MG63 (cell line): Measurements from ENCODE around the gene ITPR3. TPM values are rescaled to one million over a fixed set of nuclear protein-coding genes. Genes with fewer than 3 reads are reported as not detected.
A peak's percentile ranks its signal among the peaks of the same experiment; 100 is the strongest.

Experiments
- DNase-seq: peaks from one replicate; pipeline ENCODE4 v3.0.0-alpha.2; 2020
- H3K27me3 ChIP-seq: fragments of 250-450 bp; sonication (Bioruptor Pico); 2 replicates; pipeline ENCODE4 v1.5.1; 2020; ENCODE audit warnings: mild to moderate bottlenecking, moderate library complexity
- H3K36me3 ChIP-seq: fragments of 250-450 bp; sonication (Bioruptor Pico); 2 replicates; pipeline ENCODE4 v1.5.1; 2020; ENCODE audit warnings: mild to moderate bottlenecking, moderate library complexity
- H3K4me3 ChIP-seq: fragments of 250-450 bp; sonication (Bioruptor Pico); 2 replicates; pipeline ENCODE4 v1.5.1; 2020; ENCODE audit warnings: mild to moderate bottlenecking, moderate library complexity
- H3K9me3 ChIP-seq: fragments of 250-450 bp; sonication (Bioruptor Pico); 2 replicates; pipeline ENCODE4 v1.5.1; 2020; ENCODE audit warnings: mild to moderate bottlenecking, moderate library complexity
- total RNA-seq: library from RNA; depleted of rRNA; stranded (reverse); fragments of >200 nt; shearing (Covaris generic); gene quantifications from 2 replicates; pipeline ENCODE4 v1.2.3, GENCODE V29; 2014; ENCODE audit warnings: low replicate concordance

The ITPR3 gene
- total RNA-seq, 1 experiment from 2014 or later, result 14.5 TPM

DNA sequence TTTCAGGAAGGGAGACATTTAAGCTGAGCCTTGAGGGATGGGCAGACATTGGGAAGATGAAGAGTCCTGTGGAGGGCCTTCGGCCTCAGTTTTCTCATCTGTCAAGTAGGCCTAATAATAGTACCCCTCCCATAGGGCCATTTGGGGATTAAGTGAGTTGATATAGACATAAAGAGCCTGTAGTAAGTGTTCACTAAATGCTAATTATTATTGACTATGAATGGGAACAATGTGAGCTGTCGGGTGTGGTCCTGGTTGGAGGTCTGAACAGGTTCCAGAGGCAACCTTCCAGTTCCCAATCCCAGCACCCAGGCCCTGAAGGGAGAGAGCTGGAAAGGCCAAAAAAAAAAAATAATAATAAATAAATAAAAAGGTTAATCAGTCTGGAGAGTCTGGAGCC is 14.5 kb upstream of the ITPR3 start:
- DNase-seq, result no peak
- Histone ChIP-seq H3K9me3 (no peaks in the 10 kb centered on the region), H3K4me3 (no peak overlapping the region), H3K36me3 (no peaks in the 10 kb centered on the region), H3K27me3 (no peaks in the 10 kb centered on the region)

DNA sequence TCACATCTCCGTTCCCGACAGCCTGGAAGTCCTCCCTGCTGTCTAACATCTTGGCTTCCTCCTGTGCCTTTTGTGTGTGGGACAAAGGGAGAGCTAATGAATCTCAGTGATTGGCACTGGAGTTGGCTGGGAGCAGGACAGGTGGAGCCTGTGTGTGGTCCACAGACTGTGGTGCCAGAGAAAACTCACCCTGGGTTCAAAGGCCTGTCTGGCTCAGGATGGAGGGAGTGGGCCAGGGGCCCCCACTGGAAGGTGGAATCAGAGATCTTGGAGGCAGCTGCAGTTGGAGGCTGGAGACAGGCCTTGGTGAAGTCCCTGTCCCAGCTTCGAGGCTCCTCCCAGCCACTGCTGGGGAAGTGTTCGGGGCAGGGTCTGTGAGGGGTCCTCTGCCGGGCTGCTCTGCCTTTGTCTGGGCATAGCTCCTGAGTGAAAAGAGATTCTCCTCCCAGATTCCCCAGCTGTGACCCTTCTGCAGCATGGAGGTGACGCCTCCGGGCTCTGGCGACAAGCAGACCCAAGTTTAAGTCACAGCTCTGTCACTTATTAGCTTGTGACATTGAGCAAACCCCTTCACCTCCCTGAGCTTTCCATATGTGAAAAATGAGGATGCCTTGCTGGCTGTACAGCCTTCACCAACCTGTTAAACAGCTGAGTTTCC is 13.9 kb upstream of the ITPR3 start:
- Histone ChIP-seq H3K36me3 (no peaks in the 10 kb centered on the region), H3K9me3 (no peaks in the 10 kb centered on the region), H3K4me3 (no peak overlapping the region), H3K27me3 (no peaks in the 10 kb centered on the region)
- DNase-seq, result no peak

DNA sequence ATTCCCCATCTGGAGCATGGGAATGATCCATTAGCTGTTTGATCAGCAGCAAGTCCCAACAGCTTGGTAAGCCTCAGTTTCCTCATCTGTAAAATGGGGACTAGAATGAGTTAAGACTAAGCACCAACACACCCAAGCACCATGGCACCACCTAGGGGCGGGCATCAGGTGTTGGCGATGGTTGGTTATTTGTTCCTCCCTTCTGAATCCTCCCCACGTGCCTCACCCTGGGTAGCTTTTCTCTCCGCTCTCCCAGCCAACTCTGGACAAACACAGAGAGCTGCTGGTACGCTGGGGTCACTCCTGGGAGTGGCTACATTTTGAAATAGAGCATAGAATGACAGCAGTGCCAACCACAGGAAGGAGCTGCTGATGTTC is 13.3 kb upstream of the ITPR3 start:
- Histone ChIP-seq H3K4me3 (no peak overlapping the region), H3K27me3 (no peaks in the 10 kb centered on the region), H3K36me3 (no peaks in the 10 kb centered on the region), H3K9me3 (no peaks in the 10 kb centered on the region)
- no peak for DNase-seq

DNA sequence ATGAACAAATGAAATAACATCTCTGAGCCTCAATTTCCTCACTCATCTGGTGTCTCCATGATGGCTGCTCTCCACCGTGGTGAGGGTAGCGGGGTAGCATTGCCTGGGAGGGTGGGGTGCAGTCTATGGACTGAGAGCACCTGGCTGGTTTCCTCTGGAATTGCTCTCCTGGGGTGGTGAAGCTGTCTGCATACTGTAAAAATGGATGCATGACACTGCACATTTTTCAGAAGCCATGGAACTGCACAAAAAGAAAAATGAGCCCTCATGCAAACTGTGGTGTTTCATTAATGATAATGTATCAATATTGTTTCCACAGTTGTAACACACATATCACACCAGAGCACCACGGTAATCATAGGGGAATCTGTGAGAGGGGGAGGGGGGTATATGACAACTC is 12.1 kb upstream of the ITPR3 start:
- DNase-seq, result no peak
- no peaks in the 10 kb centered on the region for H3K36me3 ChIP-seq

DNA sequence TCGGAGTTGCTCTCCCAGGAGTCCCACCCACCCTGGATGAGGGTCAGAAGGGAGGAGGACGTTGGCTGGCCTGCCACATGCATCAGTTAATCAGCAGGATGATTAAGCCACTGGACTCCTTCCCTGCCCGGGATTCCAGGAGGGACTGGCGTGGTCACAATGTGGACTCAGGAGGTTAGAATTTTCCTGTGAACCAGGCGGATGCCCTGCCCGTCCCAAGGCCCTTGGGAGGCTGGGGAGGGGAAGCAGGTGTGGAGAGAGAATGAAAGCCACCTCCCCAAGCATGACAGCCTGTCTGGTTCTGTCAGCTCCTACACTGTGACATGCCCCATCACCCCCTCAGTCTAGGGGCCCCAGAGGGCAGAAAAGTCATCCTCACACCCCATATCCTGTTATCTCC is 11.6 kb upstream of the ITPR3 start:
- no peak overlapping the region for H3K4me3 ChIP-seq
- peak; percentile 87 for DNase-seq
- no peaks in the 10 kb centered on the region for H3K36me3 ChIP-seq

More for the DNA sequence above, 12.1 kb upstream of the ITPR3 start:
- Histone ChIP-seq H3K4me3 (no peak overlapping the region), H3K27me3 (no peaks in the 10 kb centered on the region), H3K9me3 (no peaks in the 10 kb centered on the region)

DNA sequence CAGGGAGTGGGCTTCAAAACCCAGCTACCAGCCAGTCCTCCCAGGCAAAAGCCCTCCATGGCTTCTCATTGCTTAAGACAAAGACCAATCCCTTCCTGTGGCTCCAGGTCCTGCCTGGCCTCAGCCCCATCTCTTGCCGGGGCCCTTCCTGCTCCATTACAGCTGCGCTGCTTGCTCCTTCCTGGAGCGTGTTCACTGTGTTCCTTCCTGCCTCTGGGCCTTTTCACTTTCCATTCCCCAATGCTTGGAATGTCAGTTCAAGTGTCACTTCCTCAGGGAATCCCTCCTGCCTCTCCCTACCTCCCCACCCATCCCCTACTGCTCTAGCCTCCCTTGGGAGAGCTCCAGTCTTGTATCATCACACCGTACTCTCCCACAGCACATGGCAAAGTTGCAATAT is 11.1 kb upstream of the ITPR3 start:
- Histone ChIP-seq H3K36me3 (no peaks in the 10 kb centered on the region), H3K27me3 (no peaks in the 10 kb centered on the region), H3K9me3 (no peaks in the 10 kb centered on the region), H3K4me3 (no peak overlapping the region)
- DNase-seq, result no peak

More for the DNA sequence above, 11.6 kb upstream of the ITPR3 start:
- H3K9me3 ChIP-seq, result no peaks in the 10 kb centered on the region
- no peaks in the 10 kb centered on the region for H3K27me3 ChIP-seq

DNA sequence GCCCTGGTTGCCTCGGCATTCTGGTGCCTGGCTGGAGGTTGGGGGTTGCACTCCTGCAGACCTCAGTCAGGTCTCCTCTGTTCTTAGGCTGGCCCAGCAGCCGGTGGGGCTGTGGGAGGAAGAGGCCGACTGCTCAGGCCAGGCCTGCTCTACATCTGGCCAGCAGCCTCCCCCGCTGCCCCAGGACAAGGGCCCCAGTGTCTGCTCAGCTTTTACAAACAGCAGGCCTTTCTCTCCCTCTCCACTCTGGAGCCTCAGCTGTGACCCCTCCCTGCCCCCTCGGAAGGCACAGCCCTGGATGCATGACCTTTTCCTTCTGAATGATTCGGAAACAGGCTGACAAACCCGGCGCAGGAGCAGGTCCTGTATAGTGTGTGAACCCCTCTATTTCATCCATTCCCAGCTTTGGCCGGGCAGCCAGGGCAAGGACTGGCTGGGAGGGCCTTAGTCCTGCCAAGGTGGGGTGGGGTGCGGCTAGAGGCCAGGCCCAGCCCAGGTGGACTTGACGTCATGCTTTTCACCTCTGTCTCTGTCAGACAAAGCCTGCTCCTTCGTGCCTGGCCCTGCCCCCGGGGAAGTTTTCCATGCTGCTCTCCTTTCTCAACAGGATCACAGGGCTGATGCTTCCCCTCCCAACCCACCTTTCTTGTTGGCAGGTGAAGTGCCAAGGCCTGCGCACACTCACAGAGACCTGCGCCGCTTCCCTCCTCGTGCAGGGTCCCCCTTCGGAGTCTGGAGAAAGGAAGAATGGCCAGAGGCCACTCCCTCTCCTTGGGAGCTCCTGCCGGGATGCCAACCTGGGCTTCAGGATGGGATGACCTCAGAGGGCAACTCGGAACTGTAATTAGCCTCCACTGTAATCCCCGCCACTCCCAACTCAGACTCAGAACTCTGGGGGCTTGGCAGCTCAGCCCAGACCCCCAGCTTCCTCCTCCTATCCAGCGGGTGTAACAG is 10.1 kb upstream of the ITPR3 start:
- H3K9me3 ChIP-seq, result no peaks in the 10 kb centered on the region
- DNase-seq, result no peak
- H3K36me3 ChIP-seq, result no peaks in the 10 kb centered on the region
- H3K27me3 ChIP-seq, result no peaks in the 10 kb centered on the region
- H3K4me3 ChIP-seq, result no peak overlapping the region

DNA sequence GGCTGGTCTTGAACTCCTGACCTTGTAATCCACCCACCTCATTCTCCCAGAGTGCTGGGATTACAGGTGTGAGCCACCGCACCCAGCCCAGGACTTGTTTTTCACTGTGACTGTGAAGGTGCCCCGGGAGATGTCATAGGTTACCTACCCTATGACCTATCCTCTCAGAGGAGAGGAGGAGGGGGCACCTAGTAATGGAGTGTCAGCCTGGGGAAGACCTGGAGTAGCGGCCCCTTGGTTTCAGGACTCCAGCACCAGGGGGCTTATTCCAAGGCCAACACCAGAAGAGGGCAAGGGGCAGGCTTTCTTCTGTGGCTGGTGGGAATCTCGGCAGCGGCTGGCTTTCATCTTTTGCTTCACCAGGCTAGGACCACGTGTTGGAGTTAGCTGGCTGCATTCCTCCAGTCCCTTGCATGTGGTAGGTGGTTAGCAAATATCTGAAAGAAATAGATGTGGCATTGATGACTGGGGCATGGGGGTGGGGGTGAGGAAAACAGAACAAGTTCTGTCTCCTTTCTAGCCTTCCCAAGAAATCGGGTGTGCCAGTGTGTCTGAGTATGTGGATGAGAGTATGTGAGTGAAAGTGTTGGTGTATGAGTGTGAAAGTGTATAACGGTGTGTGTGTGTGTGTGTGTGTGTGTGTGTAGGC is 7.9 kb upstream of the ITPR3 start:
- DNase-seq, result peak; percentile 47
- no peaks in the 10 kb centered on the region for H3K36me3 ChIP-seq
- no peak overlapping the region for H3K4me3 ChIP-seq
- no peaks in the 10 kb centered on the region for H3K9me3 ChIP-seq
- H3K27me3 ChIP-seq, result no peaks in the 10 kb centered on the region

DNA sequence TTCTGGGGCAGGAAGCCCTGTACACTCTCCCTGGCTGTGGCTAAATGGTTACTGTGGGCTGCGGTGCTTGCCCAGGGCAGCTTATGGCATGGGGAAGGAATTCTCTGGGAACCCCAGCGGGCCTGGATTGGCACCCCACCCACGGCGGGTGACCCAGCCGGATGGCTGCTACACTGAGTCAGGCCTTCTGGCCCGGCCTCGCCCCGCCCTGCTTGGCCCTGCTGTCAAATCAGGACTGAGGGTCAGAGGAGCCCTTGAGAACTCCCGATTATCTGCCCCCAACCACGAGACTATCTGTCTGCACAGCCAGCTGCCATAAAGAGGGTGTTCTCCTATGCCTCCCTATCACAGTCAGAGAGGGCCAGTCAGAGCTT is 7.3 kb upstream of the ITPR3 start:
- Histone ChIP-seq H3K4me3 (no peak overlapping the region), H3K9me3 (no peaks in the 10 kb centered on the region), H3K27me3 (no peaks in the 10 kb centered on the region), H3K36me3 (no peaks in the 10 kb centered on the region)
- DNase-seq, result peak; percentile 93

DNA sequence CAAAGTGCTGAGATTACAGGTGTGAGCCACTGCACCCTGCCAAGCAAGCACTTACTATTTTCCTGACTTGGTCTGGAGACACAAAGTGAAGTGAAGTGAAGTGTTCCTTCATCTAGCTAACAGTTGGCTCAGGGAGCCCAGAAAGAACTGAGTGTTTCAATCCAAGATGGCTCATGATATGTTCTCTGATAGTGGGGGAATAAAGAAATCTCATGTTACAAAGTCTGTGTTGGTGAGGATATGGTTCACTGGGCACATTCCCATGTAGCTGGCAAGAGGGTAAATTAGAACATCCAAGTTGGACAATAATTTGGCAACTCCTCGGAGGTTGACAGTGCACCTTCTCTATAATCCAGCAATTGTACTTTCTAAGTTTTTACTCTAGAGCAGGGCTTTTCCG is 5.0 kb upstream of the ITPR3 start:
- Histone ChIP-seq H3K27me3 (no peaks in the 10 kb centered on the region), H3K36me3 (no peaks in the 10 kb centered on the region), H3K9me3 (no peaks in the 10 kb centered on the region), H3K4me3 (no peak overlapping the region)
- DNase-seq, result no peak

DNA sequence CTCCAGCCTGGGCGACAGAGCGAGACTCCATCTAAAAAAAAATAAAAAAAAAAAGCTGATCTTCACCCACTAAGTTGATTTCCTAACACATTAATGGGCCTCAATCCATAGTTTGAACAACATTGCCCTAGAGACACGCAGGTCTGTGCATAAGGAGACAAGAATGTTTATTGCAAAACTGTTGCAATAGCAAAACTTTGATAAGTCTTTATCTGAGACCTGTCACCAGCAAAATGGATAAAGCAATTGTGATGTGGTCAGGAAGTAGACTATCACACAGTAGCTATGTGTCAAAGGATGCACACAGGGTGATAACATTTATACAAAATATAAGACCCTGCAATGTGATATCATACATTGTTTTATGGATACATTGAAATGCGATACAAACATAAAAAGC is 4.2 kb upstream of the ITPR3 start:
- no peaks in the 10 kb centered on the region for H3K27me3 ChIP-seq
- no peaks in the 10 kb centered on the region for H3K36me3 ChIP-seq
- no peak overlapping the region for H3K4me3 ChIP-seq
- no peaks in the 10 kb centered on the region for H3K9me3 ChIP-seq
- no peak for DNase-seq

DNA sequence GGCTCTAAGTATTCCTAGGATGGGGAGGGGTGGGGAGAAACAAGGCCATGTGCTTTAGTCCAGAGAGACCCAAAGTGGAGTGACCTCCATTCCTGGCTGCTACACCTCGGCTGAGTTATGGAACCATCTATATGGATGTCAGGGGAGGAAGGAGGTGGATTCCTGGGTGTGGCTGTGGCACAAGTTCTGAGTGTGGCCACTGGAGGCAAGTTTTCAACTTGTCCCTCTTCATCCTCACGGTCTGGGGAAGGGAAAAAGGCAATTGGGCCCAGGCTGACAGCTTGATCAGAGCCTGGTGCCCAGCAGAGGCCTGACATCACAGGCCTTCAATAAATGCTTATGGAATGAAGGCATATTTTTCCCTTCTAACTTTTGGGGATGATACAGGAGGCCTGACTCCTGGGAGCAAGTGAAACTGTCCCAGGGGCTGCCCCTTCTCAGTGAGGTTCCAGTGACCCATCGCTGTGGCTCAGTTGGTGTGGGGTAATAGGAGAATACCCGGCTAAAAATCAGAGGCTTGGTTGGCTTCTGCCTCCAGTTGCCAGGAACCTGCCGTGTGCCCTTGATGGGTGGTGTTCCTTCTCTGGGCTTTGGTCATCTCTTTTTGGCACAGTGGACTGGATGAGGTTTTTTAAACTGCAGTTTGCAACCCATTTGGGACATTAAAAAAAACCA is 1.8 kb upstream of the ITPR3 start:
- H3K4me3 ChIP-seq, result no peak overlapping the region
- H3K27me3 ChIP-seq, result no peaks in the 10 kb centered on the region
- no peak for DNase-seq
- no peaks in the 10 kb centered on the region for H3K36me3 ChIP-seq
- no peaks in the 10 kb centered on the region for H3K9me3 ChIP-seq

DNA sequence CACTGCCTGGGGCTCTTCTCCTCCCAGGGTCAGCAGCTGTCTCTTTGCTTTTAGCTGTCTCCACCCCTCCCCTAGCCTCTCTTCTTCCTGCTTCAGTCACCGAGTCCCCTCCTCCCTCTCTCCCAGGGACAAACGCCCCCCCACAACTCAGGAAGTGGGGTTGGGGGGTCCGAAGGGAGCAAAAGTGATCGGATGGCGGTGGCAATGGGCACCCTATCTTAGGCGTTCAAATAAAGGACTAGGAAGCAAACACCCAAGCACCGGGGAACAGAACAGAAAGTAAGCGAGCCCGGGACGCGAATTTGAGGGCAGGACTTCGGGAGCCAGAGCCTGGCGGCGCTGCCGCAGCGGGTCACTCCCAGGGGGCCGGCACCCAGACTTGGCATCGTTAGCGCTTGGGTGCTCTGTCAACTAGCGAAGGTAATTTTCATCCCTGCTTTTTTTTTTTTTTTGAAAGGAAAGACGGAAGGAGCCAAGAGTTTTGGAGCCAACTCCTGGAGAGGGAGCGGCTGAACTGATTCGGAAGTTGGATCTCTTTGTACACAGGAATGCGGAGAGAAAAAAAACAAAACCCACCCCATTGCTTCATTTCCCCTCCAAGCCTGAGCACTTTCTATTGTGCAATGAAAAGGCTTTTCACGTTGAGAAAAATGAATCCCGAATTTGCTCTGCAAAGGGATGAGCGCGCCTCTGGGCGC is 815 bp upstream of the ITPR3 start:
- H3K36me3 ChIP-seq, result no peaks in the 10 kb centered on the region; the same call in 1 of the 2 replicates
- DNase-seq, result peak; percentile 51

DNA sequence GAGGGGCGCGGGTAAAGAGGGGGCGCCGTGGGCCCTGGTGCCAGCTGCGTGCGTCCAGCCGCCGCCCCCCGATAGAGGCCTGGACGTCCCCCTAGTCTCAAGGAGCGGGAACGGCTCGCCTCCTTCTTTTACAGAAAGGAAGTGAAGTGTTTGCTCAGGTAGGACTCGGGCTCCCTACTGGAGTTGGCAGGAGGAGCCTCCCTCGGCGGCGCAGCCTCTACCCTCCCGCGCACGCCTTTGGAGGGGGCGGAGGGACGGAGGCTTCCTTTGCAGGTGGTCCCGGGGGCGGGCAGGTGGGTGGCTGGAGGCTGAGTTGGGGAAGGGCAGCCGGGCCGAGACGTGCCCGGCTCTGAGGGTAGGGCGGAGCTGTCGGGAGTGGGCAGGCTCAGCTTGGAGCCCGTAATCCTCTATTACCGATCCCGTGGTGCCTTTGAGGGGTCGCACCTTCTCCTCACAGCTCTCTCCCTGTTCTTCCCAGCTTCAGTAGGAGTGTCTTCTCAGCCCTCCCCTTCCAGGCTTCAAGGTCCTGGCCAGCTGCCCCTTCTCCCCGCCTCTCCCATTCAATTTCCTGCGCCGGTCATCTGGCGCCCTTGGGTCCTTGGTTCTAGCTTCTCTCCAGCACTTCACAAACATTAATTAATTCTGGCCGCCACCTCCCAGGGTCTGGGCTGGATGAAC is 728 bp downstream of the ITPR3 start:
- Histone ChIP-seq H3K4me3 (peak overlapping the region; percentile 64), H3K27me3 (no peaks in the 10 kb centered on the region), H3K36me3 (no peaks in the 10 kb centered on the region; the same call in 1 of the 2 replicates), H3K9me3 (no peaks in the 10 kb centered on the region)
- peak; percentile 63 for DNase-seq

More for the DNA sequence above, 815 bp upstream of the ITPR3 start:
- no peaks in the 10 kb centered on the region for H3K9me3 ChIP-seq
- H3K4me3 ChIP-seq, result peak overlapping the region; percentile 55
- H3K27me3 ChIP-seq, result no peaks in the 10 kb centered on the region

DNA sequence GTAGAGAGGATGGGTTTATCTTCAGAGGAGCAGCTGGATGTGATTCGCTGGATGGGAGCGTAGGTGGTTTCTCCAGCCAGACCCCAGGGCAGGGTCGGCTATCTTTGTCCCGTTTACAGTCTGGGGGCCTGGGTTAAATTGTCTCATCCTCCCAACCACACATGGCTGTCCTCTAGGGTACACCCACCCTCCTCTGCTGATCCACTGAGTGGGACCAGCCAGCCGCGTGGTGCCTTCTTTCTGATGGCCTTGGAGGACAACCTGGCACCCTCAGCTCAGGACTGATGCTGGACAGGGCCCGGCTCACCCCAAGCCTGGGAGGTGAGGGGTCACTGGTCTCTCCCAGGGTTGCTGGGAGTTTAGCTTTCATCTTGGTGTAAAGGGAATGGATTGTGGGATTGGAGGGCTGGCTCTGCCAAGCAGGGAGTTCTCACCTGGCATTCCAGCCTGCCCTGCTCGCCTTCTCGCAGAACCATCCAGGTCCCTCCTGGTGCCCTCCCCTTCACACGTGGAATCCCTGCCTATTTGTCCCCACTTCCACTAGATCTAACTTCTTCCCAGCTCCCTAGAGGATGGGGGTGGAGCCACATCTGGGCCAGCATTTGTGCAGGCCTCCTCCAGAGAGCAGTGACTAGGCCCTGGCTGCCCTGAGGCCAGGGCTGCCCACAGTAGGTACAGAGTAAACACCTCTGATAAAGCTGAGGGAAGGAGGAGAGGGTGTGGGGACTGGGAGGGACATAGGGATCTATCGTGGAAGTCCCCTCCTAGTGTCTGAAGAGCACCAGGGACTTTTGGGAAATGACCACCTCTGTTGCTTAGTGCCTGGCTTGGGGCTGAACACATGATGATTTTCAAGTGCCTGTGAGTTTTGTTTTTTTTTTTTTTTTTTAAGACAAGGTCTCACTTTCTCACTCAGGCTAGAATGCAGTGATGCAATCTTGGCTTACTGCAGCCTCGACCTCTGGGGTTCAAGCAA is 1.6 kb downstream of the ITPR3 start:
- Histone ChIP-seq H3K27me3 (no peaks in the 10 kb centered on the region), H3K4me3 (peak overlapping the region; percentile 64), H3K9me3 (no peaks in the 10 kb centered on the region), H3K36me3 (no peaks in the 10 kb centered on the region; the same call in 1 of the 2 replicates)
- DNase-seq, result peak; percentile 36
